GM18520 (cell line): Measurements from ENCODE around the gene RECQL.

ENCODE experiments used
- ATAC-seq: cut with Tn5 transposase; IDR thresholded peaks from one replicate; pipeline ENCODE4 v1.9.1; 2021; ENCODE audit not compliant: unreplicated experiment

The RECQL gene

GRCh38 chr12:21501258-21502163 lies at the start of gene RECQL, which contains the start of gene GOLT1B:
Gene RECQL, minus strand, starts transcription at chr12:21501635. Its CDS starts 2,065 bp downstream, at chr12:21499570.
Gene GOLT1B, plus strand, starts transcription at chr12:21501789. Its CDS starts 135 bp downstream, at chr12:21501924.
- ATAC-seq, result peak; percentile 99

- ATAC-seq, result no peak
Measured at GRCh38 chr12:21547437-21547836, 46.0 kb upstream of the RECQL start.

GRCh38 chr12:21546716-21547115 lies 45.3 kb upstream of the RECQL start:
- ATAC-seq, result no peak

- no peak for ATAC-seq
Measured at GRCh38 chr12:21545557-21545956, 44.1 kb upstream of the RECQL start.

- ATAC-seq, result no peak
Measured at GRCh38 chr12:21543151-21543550, 41.7 kb upstream of the RECQL start.

GRCh38 chr12:21542403-21542802 lies 41.0 kb upstream of the RECQL start:
- no peak for ATAC-seq

GRCh38 chr12:21541773-21542172 lies 40.3 kb upstream of the RECQL start:
- no peak for ATAC-seq

- ATAC-seq, result no peak
Measured at GRCh38 chr12:21539797-21540196, 38.4 kb upstream of the RECQL start.

GRCh38 chr12:21538061-21538653 lies 36.7 kb upstream of the RECQL start:
- ATAC-seq, result no peak

GRCh38 chr12:21529456-21529855 lies 28.0 kb upstream of the RECQL start:
- ATAC-seq, result no peak

GRCh38 chr12:21528953-21529352 lies 27.5 kb upstream of the RECQL start:
- ATAC-seq, result no peak

- ATAC-seq, result peak; percentile 95
Measured at GRCh38 chr12:21527451-21528180, 26.2 kb upstream of the RECQL start.

GRCh38 chr12:21526721-21527345 lies 25.4 kb upstream of the RECQL start:
- no peak for ATAC-seq

- ATAC-seq, result no peak
Measured at GRCh38 chr12:21526053-21526452, 24.6 kb upstream of the RECQL start, which contains the start of gene SPX. Gene SPX, plus strand, starts transcription at chr12:21526296. Its CDS starts 177 bp downstream, at chr12:21526473.

- no peak for ATAC-seq
Measured at GRCh38 chr12:21523148-21523547, 21.7 kb upstream of the RECQL start.

- no peak for ATAC-seq
Measured at GRCh38 chr12:21521541-21521940, 20.1 kb upstream of the RECQL start.

- ATAC-seq, result no peak
Measured at GRCh38 chr12:21518451-21518850, 17.0 kb upstream of the RECQL start.

- ATAC-seq, result no peak
Measured at GRCh38 chr12:21516281-21516680, 14.8 kb upstream of the RECQL start.

- ATAC-seq, result peak; percentile 97
Measured at GRCh38 chr12:21509768-21510167, 8.3 kb upstream of the RECQL start.

GRCh38 chr12:21507849-21508248 lies 6.4 kb upstream of the RECQL start:
- ATAC-seq, result no peak

GRCh38 chr12:21505888-21506287 lies 4.5 kb upstream of the RECQL start:
- ATAC-seq, result no peak
